KMS-11 (cell line): Measurements from ENCODE around the gene FNDC3B.

Source experiments
- H2AFZ ChIP-seq: fragments of 200-600 bp; sonication (generic); 2 replicates; pipeline ENCODE4 v1.6.1; 2016; ENCODE audit warnings: antibody characterized with exemption, mixed run types, low read depth
- H3K27ac ChIP-seq: fragments of 200-600 bp; sonication (generic); 2 replicates; pipeline ENCODE4 v1.6.1; 2016; ENCODE audit warnings: mild to moderate bottlenecking, mixed run types
- H3K27me3 ChIP-seq: fragments of 200-600 bp; sonication (generic); 2 replicates; pipeline ENCODE4 v1.6.1; 2017; ENCODE audit warnings: mild to moderate bottlenecking, low read depth, mixed run types, moderate library complexity; ENCODE audit not compliant: insufficient read depth
- H3K36me3 ChIP-seq: fragments of 200-600 bp; sonication (generic); 2 replicates; pipeline ENCODE4 v1.6.1; 2017; ENCODE audit warnings: mild to moderate bottlenecking, mixed run types; ENCODE audit not compliant: insufficient read depth
- H3K4me1 ChIP-seq: fragments of 200-600 bp; sonication (generic); 2 replicates; pipeline ENCODE4 v1.6.1; 2016; ENCODE audit warnings: mild to moderate bottlenecking, low read depth, mixed run types; ENCODE audit not compliant: poor library complexity, severe bottlenecking
- H3K4me2 ChIP-seq: fragments of 200-600 bp; sonication (generic); 2 replicates; pipeline ENCODE4 v1.7.0; 2016; ENCODE audit warnings: mild to moderate bottlenecking, mixed run types
- H3K4me3 ChIP-seq: fragments of 200-600 bp; sonication (generic); IDR thresholded peaks from 2 replicates; pipeline ENCODE4 v1.6.1; 2017; ENCODE audit warnings: low read depth, low read length, mixed read lengths; ENCODE audit not compliant: insufficient read depth
- H3K79me2 ChIP-seq: fragments of 200-600 bp; sonication (generic); 2 replicates; pipeline ENCODE4 v1.6.1; 2016; ENCODE audit warnings: low read depth, mixed run types; ENCODE audit not compliant: insufficient read depth
- H3K9ac ChIP-seq: fragments of 200-600 bp; sonication (generic); 2 replicates; pipeline ENCODE4 v1.6.1; 2016; ENCODE audit warnings: mild to moderate bottlenecking, mixed run types
- H4K20me1 ChIP-seq: fragments of 200-600 bp; sonication (generic); 2 replicates; pipeline ENCODE4 v1.6.1; 2016; ENCODE audit warnings: mild to moderate bottlenecking, mixed run types; ENCODE audit not compliant: insufficient read depth
- TF ChIP-seq, protein P1 (sequence below): fragments of 200-600 bp; sonication (generic); conservative IDR thresholded peaks from 2 replicates; pipeline ENCODE4 v1.6.1; 2017; ENCODE audit warnings: low read depth, mild to moderate bottlenecking, antibody characterized with exemption, low read length, moderate library complexity, mixed read lengths

FNDC3B gene

DNA sequence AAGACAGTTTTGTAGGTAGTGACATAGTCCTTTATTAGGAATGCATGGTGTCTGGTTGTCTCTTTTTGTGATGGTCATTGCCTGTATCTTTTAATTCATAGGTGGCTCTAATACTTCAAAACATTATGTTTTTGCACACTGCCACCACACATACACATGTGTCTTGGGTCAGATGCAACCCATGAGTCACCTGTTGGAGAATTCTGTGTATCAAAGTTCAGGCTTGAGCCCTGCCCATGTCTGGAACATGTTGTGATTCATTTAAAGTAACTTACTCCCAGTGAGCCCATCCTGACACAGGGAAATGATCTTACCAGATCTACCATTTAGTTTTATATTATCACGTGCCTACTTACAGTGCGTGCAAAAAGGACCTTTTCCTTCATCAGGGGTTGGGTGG is 266.2 kb downstream of the FNDC3B start:
- Histone ChIP-seq H3K27ac (no peak overlapping the region), H3K79me2 (no peaks in the 10 kb centered on the region), H3K4me3 (no peak overlapping the region), H3K4me1 (no peaks in the 10 kb centered on the region), H4K20me1 (no peaks in the 10 kb centered on the region), H3K36me3 (peaks cover 7% of the 10 kb centered on the region; the same call in 1 of the 2 replicates), H3K27me3 (no peaks in the 10 kb centered on the region), H3K4me2 (no peak overlapping the region), H2AFZ (no peak overlapping the region), H3K9ac (no peak overlapping the region)
- TF ChIP-seq, protein P1, sequence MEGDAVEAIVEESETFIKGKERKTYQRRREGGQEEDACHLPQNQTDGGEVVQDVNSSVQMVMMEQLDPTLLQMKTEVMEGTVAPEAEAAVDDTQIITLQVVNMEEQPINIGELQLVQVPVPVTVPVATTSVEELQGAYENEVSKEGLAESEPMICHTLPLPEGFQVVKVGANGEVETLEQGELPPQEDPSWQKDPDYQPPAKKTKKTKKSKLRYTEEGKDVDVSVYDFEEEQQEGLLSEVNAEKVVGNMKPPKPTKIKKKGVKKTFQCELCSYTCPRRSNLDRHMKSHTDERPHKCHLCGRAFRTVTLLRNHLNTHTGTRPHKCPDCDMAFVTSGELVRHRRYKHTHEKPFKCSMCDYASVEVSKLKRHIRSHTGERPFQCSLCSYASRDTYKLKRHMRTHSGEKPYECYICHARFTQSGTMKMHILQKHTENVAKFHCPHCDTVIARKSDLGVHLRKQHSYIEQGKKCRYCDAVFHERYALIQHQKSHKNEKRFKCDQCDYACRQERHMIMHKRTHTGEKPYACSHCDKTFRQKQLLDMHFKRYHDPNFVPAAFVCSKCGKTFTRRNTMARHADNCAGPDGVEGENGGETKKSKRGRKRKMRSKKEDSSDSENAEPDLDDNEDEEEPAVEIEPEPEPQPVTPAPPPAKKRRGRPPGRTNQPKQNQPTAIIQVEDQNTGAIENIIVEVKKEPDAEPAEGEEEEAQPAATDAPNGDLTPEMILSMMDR = no peak

DNA sequence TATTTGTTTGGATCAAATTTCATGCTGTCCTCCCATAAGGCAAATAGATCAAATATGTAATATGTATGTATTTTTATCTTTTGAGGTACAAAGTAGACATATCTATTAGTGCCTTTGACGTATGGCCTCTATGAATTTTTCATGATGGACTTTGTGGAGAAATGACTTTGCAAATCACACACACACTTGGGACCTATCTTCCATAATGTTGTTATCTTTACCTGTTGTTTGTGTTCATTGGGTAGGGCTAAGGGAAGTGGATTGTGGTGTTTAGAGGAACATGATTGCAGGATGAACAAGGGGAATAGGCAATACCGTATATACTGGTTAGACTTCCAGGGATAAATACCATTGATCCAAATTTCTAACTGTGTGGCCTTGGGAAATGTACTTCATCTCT is 266.6 kb downstream of the FNDC3B start:
- H3K36me3 ChIP-seq = peaks cover 7% of the 10 kb centered on the region; the same call in 1 of the 2 replicates
- TF ChIP-seq, protein P1 = no peak

DNA sequence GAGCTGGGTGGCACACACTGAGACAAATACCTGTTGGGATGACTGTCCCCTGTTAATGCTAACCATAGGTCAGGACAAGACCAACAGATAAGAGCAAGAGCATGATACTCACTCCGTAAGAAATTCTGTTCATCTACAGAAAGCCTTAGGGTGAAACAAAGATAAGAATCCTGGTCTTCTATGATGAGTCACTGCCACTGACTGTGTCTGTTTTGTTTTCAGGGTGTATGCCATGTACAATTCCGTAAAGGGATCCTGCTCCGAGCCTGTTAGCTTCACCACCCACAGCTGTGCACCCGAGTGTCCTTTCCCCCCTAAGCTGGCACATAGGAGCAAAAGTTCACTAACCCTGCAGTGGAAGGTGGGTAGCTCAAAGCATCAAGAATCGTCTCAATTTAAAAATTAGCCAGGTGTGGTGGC is 267.8 kb downstream of the FNDC3B start:
- TF ChIP-seq, protein P1 = no peak
- Histone ChIP-seq H3K36me3 (peaks cover 7% of the 10 kb centered on the region; the same call in 1 of the 2 replicates), H3K79me2 (no peaks in the 10 kb centered on the region), H3K27me3 (no peaks in the 10 kb centered on the region), H3K27ac (no peak overlapping the region), H3K4me1 (no peaks in the 10 kb centered on the region), H3K4me2 (no peak overlapping the region), H3K4me3 (no peak overlapping the region), H3K9ac (no peak overlapping the region), H2AFZ (no peak overlapping the region), H4K20me1 (no peaks in the 10 kb centered on the region)

More for the DNA sequence above, 266.6 kb downstream of the FNDC3B start:
- H3K4me3 ChIP-seq = no peak overlapping the region
- no peak overlapping the region for H3K4me2 ChIP-seq
- no peak overlapping the region for H3K9ac ChIP-seq
- H3K27ac ChIP-seq = no peak overlapping the region
- H4K20me1 ChIP-seq = no peaks in the 10 kb centered on the region
- no peaks in the 10 kb centered on the region for H3K27me3 ChIP-seq
- H3K4me1 ChIP-seq = no peaks in the 10 kb centered on the region
- no peak overlapping the region for H2AFZ ChIP-seq
- no peaks in the 10 kb centered on the region for H3K79me2 ChIP-seq

DNA sequence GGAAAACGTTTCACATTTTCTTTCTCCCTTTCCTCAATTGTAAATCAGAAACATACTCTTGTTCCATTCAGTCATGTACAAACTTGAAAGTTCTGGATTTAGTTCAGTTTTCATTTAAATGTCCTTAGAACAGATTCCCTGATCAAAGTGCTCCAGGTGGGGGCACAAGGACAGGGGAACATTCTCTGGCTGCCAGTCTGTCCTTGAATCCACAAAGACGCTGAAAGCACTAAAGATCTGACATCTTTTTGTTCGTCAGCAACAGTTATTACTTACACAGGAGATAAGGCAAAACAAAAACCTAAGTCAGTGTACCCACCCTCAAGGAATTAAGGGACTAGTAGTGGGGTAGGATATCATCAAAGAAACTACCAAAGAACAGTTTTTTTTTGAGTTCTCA is 269.7 kb downstream of the FNDC3B start:
- Histone ChIP-seq H3K4me3 (no peak overlapping the region), H3K27ac (no peak overlapping the region), H3K27me3 (no peaks in the 10 kb centered on the region), H3K9ac (no peak overlapping the region), H3K4me2 (no peak overlapping the region), H3K4me1 (peaks cover 12% of the 10 kb centered on the region), H4K20me1 (no peaks in the 10 kb centered on the region), H3K36me3 (peaks cover 7% of the 10 kb centered on the region; the same call in 1 of the 2 replicates), H2AFZ (no peak overlapping the region), H3K79me2 (no peaks in the 10 kb centered on the region)
- TF ChIP-seq, protein P1 = no peak
